ENCODE results near the gene LMCD1.

The LMCD1 gene

GRCh38 chr3:8597219-8597853, 95.7 kb downstream of the LMCD1 start:
- peak in 1 of 42 donors; percentile 25 for DNase-seq
- intact Hi-C loops (cut with DNase I) = no loop called here

DNA sequence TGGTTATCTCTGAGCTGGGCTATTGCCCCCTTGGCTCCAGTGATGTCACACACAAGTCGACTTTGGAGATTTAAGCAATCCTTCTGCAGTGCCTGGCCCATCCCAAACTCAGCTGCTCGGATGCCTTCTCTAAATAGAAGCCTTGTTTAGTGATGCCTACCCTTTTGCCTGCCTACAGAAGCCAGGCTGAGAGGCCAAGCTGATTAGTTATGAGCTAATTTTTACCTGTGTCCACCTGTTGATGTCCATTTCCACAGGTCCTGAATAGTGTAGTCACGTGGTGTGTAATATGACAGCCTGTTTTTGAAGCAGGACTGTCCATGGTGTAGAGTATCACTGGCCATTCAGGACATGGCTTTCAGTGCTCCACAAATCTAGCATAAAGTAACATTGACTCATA, 97.5 kb downstream of the LMCD1 start:
- intact Hi-C loops (cut with DNase I) = no loop called here
- DNase-seq = peak in 1 of 42 donors; percentile 24

- no peak for DNase-seq
- intact Hi-C loops (cut with DNase I) = no loop called here
Measured at GRCh38 chr3:8600457-8600856, 98.8 kb downstream of the LMCD1 start.

- intact Hi-C loops (cut with DNase I) = no loop called here
- no peak for DNase-seq
Measured at GRCh38 chr3:8603115-8603710, 101.6 kb downstream of the LMCD1 start.

DNA sequence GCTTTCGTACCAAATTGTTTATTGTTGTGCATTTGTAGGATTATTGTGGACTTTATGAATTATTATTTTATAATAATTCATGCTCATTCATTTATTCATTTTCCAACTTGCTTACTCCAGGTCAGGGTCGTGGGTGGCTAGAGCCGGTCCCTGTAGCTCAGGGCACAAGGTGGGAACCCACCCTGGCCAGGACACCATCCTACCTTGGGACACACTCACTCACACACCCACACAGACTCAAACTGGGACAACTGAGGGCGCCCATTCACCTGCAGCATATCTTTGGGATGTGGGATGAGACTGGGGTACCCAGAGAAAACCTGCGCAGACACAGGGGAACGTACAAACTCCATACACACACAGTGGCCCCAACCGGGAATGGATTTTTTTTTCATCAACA, 102.4 kb downstream of the LMCD1 start:
- intact Hi-C loops (cut with DNase I) = no loop called here
- DNase-seq = no peak

DNA sequence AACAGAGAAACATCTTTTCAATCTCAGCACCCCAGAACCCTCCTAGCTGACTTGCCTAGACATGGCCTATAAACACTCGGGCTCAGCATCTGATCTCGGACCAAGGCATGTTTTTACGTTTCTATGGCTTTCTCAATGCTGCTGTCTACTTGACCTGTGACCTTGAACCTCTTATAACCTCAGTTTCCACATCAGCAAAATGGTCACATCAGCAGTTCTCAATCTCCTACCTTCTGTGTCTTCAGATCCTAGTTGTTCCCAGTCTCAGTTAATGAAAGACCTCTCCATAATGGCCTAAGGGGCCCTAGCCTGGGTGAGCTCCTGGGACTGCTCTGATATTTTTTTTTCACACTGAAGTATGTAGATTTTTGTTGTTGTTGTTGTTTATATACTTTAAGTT, 103.4 kb downstream of the LMCD1 start:
- intact Hi-C loops (cut with DNase I) = no loop called here
- DNase-seq = no peak

- intact Hi-C loops (cut with DNase I) = no loop called here
- DNase-seq = no peak
Measured at GRCh38 chr3:8606701-8607231, 105.1 kb downstream of the LMCD1 start.

GRCh38 chr3:8607234-8608040, 105.8 kb downstream of the LMCD1 start:
- intact Hi-C loops (cut with DNase I) = no loop called here
- DNase-seq = peak in 35 of 42 donors; percentile 17 to 70 (median 42)

DNA sequence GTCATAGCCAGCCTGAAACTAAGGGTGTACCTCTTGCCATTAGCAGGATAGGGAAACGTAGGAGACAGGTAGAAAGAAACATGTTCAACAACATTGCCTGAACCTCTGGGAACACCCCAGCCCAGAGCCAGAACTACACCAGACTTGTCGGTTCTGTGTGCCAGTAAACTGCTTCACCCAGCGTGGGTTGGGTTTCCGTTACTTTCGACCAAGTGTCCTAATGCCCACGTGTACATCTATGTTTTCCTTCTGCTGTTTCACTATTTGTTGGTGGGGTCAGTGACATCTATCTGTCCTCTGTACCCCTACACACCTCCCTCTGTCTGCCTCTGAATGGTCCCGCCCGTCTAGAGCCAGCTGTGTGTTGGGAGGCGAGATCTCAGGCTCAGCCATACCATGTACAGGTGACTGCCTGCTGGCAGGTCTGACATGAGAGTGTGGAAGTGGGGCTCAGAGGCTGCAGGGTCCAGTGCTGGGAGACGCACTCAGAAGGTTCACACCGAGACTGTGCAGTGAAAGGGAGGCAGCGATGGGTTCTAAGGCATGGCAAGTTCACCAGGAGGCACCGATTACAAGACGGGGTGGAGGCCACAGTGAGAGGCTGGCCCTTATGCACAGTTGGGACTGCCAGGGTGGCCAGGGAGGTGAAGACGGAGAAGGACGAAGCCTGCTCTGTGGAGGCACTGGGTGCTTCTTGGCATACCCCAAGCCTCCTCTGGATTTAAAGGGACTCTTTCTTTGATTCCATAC, 106.6 kb downstream of the LMCD1 start:
- intact Hi-C loops (cut with DNase I) = no loop called here
- DNase-seq = no peak

DNA sequence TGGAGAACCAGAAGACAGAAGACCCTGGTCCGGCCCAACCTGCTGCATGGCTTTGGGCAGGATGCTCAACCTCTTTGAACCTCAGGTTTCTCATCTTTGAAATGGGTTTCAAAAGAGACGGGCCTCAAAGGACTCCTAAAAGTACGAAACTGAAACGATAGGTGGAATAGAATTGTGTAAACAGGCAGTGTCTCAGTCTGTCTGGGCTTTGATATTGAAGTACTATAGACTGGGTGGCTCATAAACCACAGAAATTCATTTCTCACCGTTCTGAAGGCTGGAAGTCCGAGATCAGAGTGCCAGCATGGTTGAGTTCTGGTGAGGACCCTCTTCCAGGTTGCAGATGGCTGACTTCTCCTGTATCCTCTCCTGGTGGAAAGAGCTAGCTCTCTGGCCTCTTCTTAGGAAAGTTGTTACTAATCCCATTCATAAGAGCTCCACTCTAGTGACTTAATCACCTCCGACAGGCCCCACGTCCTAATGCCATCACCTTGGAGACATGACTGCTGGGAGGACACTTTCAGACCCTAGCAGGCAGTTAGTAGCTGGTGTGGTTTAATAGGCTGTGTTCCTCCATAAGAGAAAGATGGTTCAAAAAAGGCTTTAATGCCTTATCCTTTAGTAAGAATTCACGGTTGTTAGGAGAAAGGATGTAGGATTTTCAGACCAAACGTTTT, 107.3 kb downstream of the LMCD1 start:
- intact Hi-C loops (cut with DNase I) = no loop called here
- DNase-seq = no peak

- intact Hi-C loops (cut with DNase I) = no loop called here
- peak in 2 of 42 donors; percentile 4 to 7 for DNase-seq
Measured at GRCh38 chr3:8610951-8611350, 109.3 kb downstream of the LMCD1 start.

DNA sequence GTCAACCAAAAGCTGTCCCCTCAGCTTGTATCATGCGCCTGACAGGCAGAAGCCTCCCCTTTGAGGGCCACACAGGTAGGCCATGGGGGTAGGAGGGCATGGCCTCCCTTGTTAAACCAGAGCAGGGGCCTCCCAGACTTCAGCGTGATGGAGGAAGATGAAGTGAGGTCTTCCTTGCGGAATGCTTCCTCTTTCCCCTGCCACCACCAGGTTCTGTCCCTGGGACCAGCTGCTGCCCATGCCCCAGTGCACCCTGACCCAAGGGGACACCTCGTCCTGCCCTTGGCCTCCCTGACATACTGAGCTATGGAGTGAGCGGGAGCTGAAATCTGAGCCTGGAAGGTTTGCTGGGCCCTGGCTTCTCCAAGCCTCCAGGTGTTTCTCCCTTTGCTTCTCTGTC, 116.3 kb downstream of the LMCD1 start:
- DNase-seq = no peak
- intact Hi-C loops (cut with DNase I) = no loop called here

- intact Hi-C loops (cut with DNase I) = no loop called here
- DNase-seq = no peak
Measured at GRCh38 chr3:8618950-8619349, 117.3 kb downstream of the LMCD1 start.

- intact Hi-C loops (cut with DNase I) = no loop called here
- DNase-seq = no peak
Measured at GRCh38 chr3:8619548-8619947, 117.9 kb downstream of the LMCD1 start.

- intact Hi-C loops (cut with DNase I) = no loop called here
- no peak for DNase-seq
Measured at GRCh38 chr3:8621141-8621540, 119.5 kb downstream of the LMCD1 start.

GRCh38 chr3:8621872-8622271, 120.2 kb downstream of the LMCD1 start:
- DNase-seq = no peak
- intact Hi-C loops (cut with DNase I) = loop anchor here (2.0 kb wide), 1 partner anchor 179 kb away; no protein-coding TSS in a partner anchor

GRCh38 chr3:8622873-8623691, 121.5 kb downstream of the LMCD1 start:
- intact Hi-C loops (cut with DNase I) = loop anchor here (2.0 kb wide), 1 partner anchor 180 kb away; no protein-coding TSS in a partner anchor
- DNase-seq = peak; percentile 53 to 88 (median 73)

GRCh38 chr3:8623741-8624140, 122.1 kb downstream of the LMCD1 start:
- intact Hi-C loops (cut with DNase I) = loop anchor here (2.0 kb wide), 1 partner anchor 181 kb away; no protein-coding TSS in a partner anchor

More at GRCh38 chr3:8623741-8624140, 122.1 kb downstream of the LMCD1 start:
- no peak for DNase-seq
